Mucosa of descending colon (tissue), 3 donors: Measurements from ENCODE around the gene PDF. TPM values are rescaled to one million over a fixed set of nuclear protein-coding genes. Genes with fewer than 3 reads are reported as not detected.
A peak's percentile ranks its signal among the peaks of the same experiment; 100 is the strongest.

Experiments
- ATAC-seq: fragments of 200-7000 bp; cut with Tn5 transposase; one replicate; pipeline ENCODE4 v1.9.1; 2020; ENCODE audit warnings: mild to moderate bottlenecking, moderate library complexity
- DNase-seq, 3 donors: peaks; one replicate each; pipeline ENCODE4 v3.0.0-alpha.2; 2020
- H3K36me3 ChIP-seq: fragments of 200-600 bp; one replicate; pipeline ENCODE4 v1.8.0; 2021; ENCODE audit warnings: low read depth, mild to moderate bottlenecking
- H3K4me1 ChIP-seq: fragments of 200-600 bp; one replicate; pipeline ENCODE4 v1.8.0; 2021; ENCODE audit warnings: low read depth, mild to moderate bottlenecking
- H3K4me3 ChIP-seq: fragments of 200-600 bp; one replicate; pipeline ENCODE4 v1.8.0; 2021; ENCODE audit warnings: mild to moderate bottlenecking
- H3K9me3 ChIP-seq: fragments of 200-600 bp; one replicate; pipeline ENCODE4 v1.8.0; 2021; ENCODE audit warnings: mild to moderate bottlenecking
- intact Hi-C, 2 donors: fragments of 100-400 bp; cut with DNase I in 1 of 2; cut with micrococcal nuclease in 1 of 2; formaldehyde crosslinking; loops; one replicate each; pipeline versions ENCODE4 v1.11.0 to v1.11.1; 2022; cut with DNase I, micrococcal nuclease
- total RNA-seq, 3 donors: library from RNA; stranded (reverse); fragmentation: NEBNext Ultra II Directional in 2 of 3; extraction: Animal tissue kit (Norgen Biotek cat#: 25700) in 2 of 3; gene quantifications; one replicate each; pipeline versions ENCODE4 v1.2.1 to v1.2.4, GENCODE V29; 2021 to 2023
- TF ChIP-seq, protein P1 (sequence below): fragments of 200-600 bp; IDR thresholded peaks from one replicate; pipeline ENCODE4 v1.8.0; 2022; ENCODE audit warnings: antibody characterized with exemption, mild to moderate bottlenecking
- donor health status: DM: no; HTN: no; CAD: no; lungs with moderate emphysema.
- donor health status: DM: no; HTN: no; CAD: no.
- donor health status: DM: no; HTN: yes; CAD: no.

The PDF gene
- total RNA-seq, 3 donors from 2014 or later = 9.0 to 14.8 (median 10.0) TPM

DNA sequence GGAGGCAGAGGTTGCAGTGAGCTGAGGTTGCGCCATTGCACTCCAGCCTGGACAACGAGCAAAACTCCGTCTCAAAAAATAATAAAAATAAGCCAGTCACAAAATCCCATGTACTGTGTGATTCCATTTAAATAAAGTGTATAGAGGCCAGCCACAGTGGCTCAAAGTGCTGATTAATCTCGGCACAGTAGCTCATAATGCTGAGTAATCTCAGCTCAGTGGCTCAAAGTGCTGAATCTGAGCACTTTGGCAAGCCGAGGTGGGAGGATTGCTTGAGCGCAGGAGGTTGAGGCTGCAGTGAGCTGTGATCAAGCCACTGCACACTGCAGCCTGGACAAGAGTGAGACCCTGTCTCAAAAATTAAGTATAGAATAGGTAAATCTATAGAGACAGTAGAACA lies 16.3 kb upstream of the PDF start:
- no peak overlapping the region for H3K4me3 ChIP-seq
- intact Hi-C loops = no loop called here
- no peaks in the 10 kb centered on the region for H3K4me1 ChIP-seq
- TF ChIP-seq, protein P1, sequence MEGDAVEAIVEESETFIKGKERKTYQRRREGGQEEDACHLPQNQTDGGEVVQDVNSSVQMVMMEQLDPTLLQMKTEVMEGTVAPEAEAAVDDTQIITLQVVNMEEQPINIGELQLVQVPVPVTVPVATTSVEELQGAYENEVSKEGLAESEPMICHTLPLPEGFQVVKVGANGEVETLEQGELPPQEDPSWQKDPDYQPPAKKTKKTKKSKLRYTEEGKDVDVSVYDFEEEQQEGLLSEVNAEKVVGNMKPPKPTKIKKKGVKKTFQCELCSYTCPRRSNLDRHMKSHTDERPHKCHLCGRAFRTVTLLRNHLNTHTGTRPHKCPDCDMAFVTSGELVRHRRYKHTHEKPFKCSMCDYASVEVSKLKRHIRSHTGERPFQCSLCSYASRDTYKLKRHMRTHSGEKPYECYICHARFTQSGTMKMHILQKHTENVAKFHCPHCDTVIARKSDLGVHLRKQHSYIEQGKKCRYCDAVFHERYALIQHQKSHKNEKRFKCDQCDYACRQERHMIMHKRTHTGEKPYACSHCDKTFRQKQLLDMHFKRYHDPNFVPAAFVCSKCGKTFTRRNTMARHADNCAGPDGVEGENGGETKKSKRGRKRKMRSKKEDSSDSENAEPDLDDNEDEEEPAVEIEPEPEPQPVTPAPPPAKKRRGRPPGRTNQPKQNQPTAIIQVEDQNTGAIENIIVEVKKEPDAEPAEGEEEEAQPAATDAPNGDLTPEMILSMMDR = no peak
- no peaks in the 10 kb centered on the region for H3K9me3 ChIP-seq
- no peaks in the 10 kb centered on the region for H3K36me3 ChIP-seq
- ATAC-seq (no peak), DNase-seq (no peak)

DNA sequence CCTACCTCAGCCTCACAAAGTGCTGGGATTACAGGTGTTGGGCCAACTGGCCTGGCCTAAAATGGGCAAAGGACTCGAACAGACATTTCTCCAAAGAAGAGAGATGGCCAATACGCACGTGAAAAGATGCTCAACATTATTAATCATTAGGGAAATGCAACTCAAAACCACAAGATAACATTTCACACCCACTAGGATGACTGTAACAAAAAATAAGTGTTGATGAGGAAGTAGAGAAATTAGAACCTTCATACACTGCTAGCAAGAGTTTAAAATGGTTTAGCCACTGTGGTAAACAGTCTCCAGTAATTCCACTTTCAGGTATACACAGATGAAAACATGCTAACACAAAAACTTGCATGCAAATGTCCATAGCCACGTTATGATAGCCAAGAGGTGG lies 15.5 kb upstream of the PDF start:
- TF ChIP-seq, protein P1 = no peak
- Histone ChIP-seq H3K9me3 (no peaks in the 10 kb centered on the region), H3K4me3 (no peak overlapping the region), H3K36me3 (no peaks in the 10 kb centered on the region), H3K4me1 (peaks cover under 1% of the 10 kb centered on the region)
- intact Hi-C loops = no loop called here
- no peak for ATAC-seq
- no peak for DNase-seq

DNA sequence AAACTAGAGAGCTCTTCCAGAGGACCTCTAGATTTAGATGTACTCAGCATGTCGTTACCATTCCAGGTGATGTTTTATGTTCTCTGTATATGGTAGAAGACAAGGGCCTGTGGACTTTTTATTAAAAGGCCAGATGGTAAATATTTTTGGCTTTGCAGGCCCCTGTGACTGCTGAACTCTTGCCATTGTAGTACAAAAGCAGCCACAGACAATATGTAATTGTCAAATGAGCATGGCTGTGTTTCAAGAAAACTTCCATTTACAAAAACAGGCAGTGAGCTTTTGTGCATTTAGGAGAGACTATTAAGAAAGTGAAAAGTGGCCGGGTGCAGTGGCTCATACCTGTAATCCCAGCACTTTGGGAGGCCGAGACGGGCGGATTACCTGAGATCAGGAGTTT lies 13.8 kb upstream of the PDF start:
- intact Hi-C loops = no loop called here
- DNase-seq (no peak), ATAC-seq (no peak)
- no peaks in the 10 kb centered on the region for H3K9me3 ChIP-seq
- TF ChIP-seq, protein P1 = no peak
- peaks cover 9% of the 10 kb centered on the region for H3K4me1 ChIP-seq
- H3K36me3 ChIP-seq = no peaks in the 10 kb centered on the region
- H3K4me3 ChIP-seq = no peak overlapping the region

DNA sequence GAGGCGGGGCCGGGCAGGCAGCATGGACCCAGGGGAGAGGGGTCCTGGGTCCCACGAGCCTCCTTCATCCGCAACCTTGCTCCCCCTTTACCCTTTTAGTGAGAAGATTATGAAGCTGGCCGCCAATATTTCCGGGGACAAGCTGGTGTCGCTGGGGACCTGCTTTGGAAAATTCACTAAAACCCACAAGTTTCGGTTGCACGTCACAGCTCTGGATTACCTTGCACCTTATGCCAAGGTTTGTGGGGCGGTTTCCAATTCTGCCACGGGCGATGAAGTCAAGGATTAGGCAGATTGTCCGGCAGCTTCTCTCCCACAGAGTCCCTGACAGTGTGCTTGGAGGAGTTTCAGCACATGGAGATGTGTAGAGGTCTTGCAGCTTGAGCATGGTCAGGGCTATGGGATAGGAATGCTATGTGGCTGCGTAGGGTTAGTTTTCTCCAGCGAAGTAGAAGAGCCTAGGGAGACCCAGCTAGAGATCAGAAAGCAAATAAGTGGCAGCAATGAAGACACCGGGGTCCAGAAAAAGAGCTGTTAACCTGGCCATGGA lies 9.8 kb upstream of the PDF start:
- H3K9me3 ChIP-seq = no peaks in the 10 kb centered on the region
- no peak for DNase-seq
- TF ChIP-seq, protein P1 = no peak
- intact Hi-C loops = no loop called here
- ATAC-seq = no peak
- peaks cover 23% of the 10 kb centered on the region for H3K4me1 ChIP-seq
- H3K36me3 ChIP-seq = no peaks in the 10 kb centered on the region
- H3K4me3 ChIP-seq = peak overlapping the region; percentile 92

DNA sequence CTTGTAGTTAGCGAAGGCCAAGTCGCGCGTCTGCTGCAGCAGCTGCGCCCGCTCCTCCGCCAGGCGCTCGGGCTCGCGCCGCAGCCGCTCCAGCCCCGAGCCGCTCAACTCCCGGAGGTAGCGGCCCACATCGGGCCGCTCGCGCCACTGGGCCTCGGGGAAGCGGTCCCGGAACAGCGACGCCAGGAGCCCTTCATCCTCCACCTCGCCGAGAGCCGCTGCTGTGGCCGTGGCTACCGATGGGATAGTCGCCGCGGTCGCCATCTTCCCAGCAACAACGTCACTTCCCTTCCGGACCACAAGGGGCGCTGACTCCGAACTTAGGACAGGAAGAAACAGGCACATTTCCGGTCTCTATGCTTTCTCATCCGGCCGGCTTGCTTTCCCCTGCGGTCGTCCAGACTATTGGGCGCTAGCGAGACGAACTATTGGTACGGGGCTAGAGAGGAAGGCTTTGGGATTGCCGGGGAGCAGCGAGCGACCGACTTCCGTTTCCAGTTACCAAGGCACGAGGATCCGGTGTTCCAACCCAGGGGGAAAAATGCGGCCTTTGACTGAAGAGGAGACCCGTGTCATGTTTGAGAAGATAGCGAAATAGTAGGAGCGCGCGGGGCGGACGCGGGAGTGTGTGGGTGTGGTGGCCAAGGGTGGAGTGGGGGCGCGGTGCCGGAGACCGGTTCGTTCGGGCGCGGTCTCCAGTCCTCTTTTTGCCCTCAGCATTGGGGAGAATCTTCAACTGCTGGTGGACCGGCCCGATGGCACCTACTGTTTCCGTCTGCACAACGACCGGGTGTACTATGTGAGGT lies 9.1 kb upstream of the PDF start, which contains the start of the genes COG8 and NIP7:
TSS of gene COG8 (minus strand) at position 276 of the 806 bp plus-strand sequence. CDS start at position 264, 12 bp downstream.
TSS of gene NIP7 (plus strand) at position 484 of the 806 bp plus-strand sequence. CDS start at position 542, 58 bp downstream.
- Histone ChIP-seq H3K4me1 (peaks cover 23% of the 10 kb centered on the region), H3K36me3 (no peaks in the 10 kb centered on the region), H3K4me3 (peak within 1 kb of the TSS; percentile 92), H3K9me3 (no peaks in the 10 kb centered on the region)
- TF ChIP-seq, protein P1 = peak; percentile 84
- intact Hi-C loops = no loop called here
- DNase-seq = peak; percentile 94 to 97 (median 96)
- peak; percentile 98 for ATAC-seq
